Neural crest cell (in vitro differentiated cells): Measurements from ENCODE around the gene ANKRD1. TPM values are rescaled to one million over a fixed set of nuclear protein-coding genes. Genes with fewer than 3 reads are reported as not detected.
"Not testable (repeated sequence)": the region's sequence is repeated elsewhere in the genome, so short reads cannot be mapped to it uniquely, and the experiment has no call there.

Source experiments
- DNase-seq: peaks from one replicate; pipeline ENCODE4 v3.0.0; 2021; ENCODE audit warnings: low read depth, mixed read lengths, low spot score
- H3K27ac Mint-ChIP-seq: one replicate; pipeline ENCODE4 v1.8.0; 2021; ENCODE audit warnings: mild to moderate bottlenecking, mixed read lengths; ENCODE audit not compliant: unreplicated experiment
- H3K27me3 Mint-ChIP-seq: 2 replicates; pipeline ENCODE4 v1.8.0; 2021; ENCODE audit warnings: low read depth, mild to moderate bottlenecking, mixed read lengths
- H3K36me3 Mint-ChIP-seq: 2 replicates; pipeline ENCODE4 v1.8.0; 2021; ENCODE audit warnings: low read depth, mild to moderate bottlenecking, mixed read lengths
- H3K4me1 Mint-ChIP-seq: 2 replicates; pipeline ENCODE4 v1.8.0; 2021; ENCODE audit warnings: mixed read lengths
- H3K4me3 Mint-ChIP-seq: one replicate; pipeline ENCODE4 v1.8.0; 2021; ENCODE audit warnings: mild to moderate bottlenecking, mixed read lengths
- H3K9me3 Mint-ChIP-seq: 2 replicates; pipeline ENCODE4 v1.8.0; 2021; ENCODE audit warnings: mixed read lengths
- CTCF ChIP-seq: fragments of 200-600 bp; sonication (generic); conservative IDR thresholded peaks from 2 replicates; pipeline ENCODE4 v1.5.0; 2021; ENCODE audit warnings: antibody characterized with exemption, mild to moderate bottlenecking
- total RNA-seq: library from RNA; stranded (reverse); gene quantifications from 2 replicates; pipeline ENCODE4 v1.2.1, GENCODE V29; 2021

Gene ANKRD1
- total RNA-seq, 1 donor from 2014 or later: not detected

GRCh38 chr10:90959826-90960225, 38.9 kb upstream of the ANKRD1 start:
- Mint-ChIP-seq H3K27ac (no peak overlapping the region), H3K4me3 (no peak overlapping the region), H3K4me1 (no peaks in the 10 kb centered on the region), H3K36me3 (no peaks in the 10 kb centered on the region), H3K27me3 (no peaks in the 10 kb centered on the region), H3K9me3 (peaks cover 8% of the 10 kb centered on the region)
- DNase-seq: no peak
- TF ChIP-seq CTCF: no peak

GRCh38 chr10:90958781-90959180, 37.9 kb upstream of the ANKRD1 start:
- Mint-ChIP-seq H3K27me3 (no peaks in the 10 kb centered on the region), H3K4me3 (no peak overlapping the region), H3K36me3 (no peaks in the 10 kb centered on the region), H3K9me3 (peaks cover 10% of the 10 kb centered on the region), H3K27ac (no peak overlapping the region), H3K4me1 (no peaks in the 10 kb centered on the region)
- TF ChIP-seq CTCF: no peak
- DNase-seq: no peak

GRCh38 chr10:90947030-90947960, 26.4 kb upstream of the ANKRD1 start:
- Mint-ChIP-seq H3K27me3 (peaks cover under 1% of the 10 kb centered on the region), H3K9me3 (peaks cover 8% of the 10 kb centered on the region), H3K27ac (no peak overlapping the region), H3K36me3 (no peaks in the 10 kb centered on the region), H3K4me1 (no peaks in the 10 kb centered on the region), H3K4me3 (no peak overlapping the region)
- no peak for TF ChIP-seq CTCF
- no peak for DNase-seq

- H3K27me3 Mint-ChIP-seq: no peaks in the 10 kb centered on the region
Observed at GRCh38 chr10:90945491-90946070, 24.7 kb upstream of the ANKRD1 start.

GRCh38 chr10:90944749-90945148, 23.9 kb upstream of the ANKRD1 start:
- Mint-ChIP-seq H3K4me1 (no peaks in the 10 kb centered on the region), H3K4me3 (no peak overlapping the region), H3K36me3 (no peaks in the 10 kb centered on the region), H3K27ac (no peak overlapping the region), H3K27me3 (no peaks in the 10 kb centered on the region), H3K9me3 (no peaks in the 10 kb centered on the region)
- no peak for TF ChIP-seq CTCF
- DNase-seq: no peak

More at GRCh38 chr10:90945491-90946070, 24.7 kb upstream of the ANKRD1 start:
- Mint-ChIP-seq H3K9me3 (no peaks in the 10 kb centered on the region), H3K27ac (no peak overlapping the region), H3K36me3 (no peaks in the 10 kb centered on the region), H3K4me1 (no peaks in the 10 kb centered on the region), H3K4me3 (no peak overlapping the region)
- no peak for DNase-seq
- no peak for TF ChIP-seq CTCF

GRCh38 chr10:90942980-90943379, 22.1 kb upstream of the ANKRD1 start:
- H3K36me3 Mint-ChIP-seq, H3K4me3 Mint-ChIP-seq, H3K4me1 Mint-ChIP-seq, H3K27me3 Mint-ChIP-seq, DNase-seq, H3K9me3 Mint-ChIP-seq: not testable (repeated sequence)
- H3K27ac Mint-ChIP-seq: peak overlapping the region; percentile 35
